CD14-positive monocyte (primary cell): ENCODE results near the gene PLVAP. TPM values are rescaled to one million over a fixed set of nuclear protein-coding genes. Genes with fewer than 3 reads are reported as not detected.

Experiments
- DNase-seq, 3 donors: peaks; one replicate each; pipeline ENCODE4 v3.0.0-alpha.2; 2011 to 2022
- H2AFZ ChIP-seq: 2 replicates; pipeline ENCODE4 v1.6.0; 2012; ENCODE audit warnings: mild to moderate bottlenecking, low read depth, low read length, inconsistent platforms; ENCODE audit not compliant: insufficient read depth, poor library complexity, severe bottlenecking
- H3K27ac ChIP-seq, 2 donors: 1 replicate in 1 of 2; 2 replicates in 1 of 2; pipeline ENCODE4 v1.5.1; 2012 to 2013; ENCODE audit warnings: low read length in 2 of 2, control low read depth in 1 of 2, inconsistent platforms in 1 of 2, low read depth in 1 of 2, mild to moderate bottlenecking in 1 of 2
- H3K27me3 ChIP-seq, 2 donors: one replicate each; pipeline versions ENCODE4 v1.6.0 to v1.6.1; 2011 to 2013; ENCODE audit warnings: low read length in 2 of 2; ENCODE audit not compliant: control insufficient read depth in 2 of 2, insufficient read depth in 2 of 2
- H3K36me3 ChIP-seq, 2 donors: replicated peaks in 1 of 2; 1 replicate in 1 of 2; 2 replicates in 1 of 2; pipeline versions ENCODE4 v1.5.1 to v1.6.1; 2012 to 2013; ENCODE audit warnings: low read length in 2 of 2, control low read depth in 1 of 2, inconsistent platforms in 1 of 2, mild to moderate bottlenecking in 1 of 2; ENCODE audit not compliant: insufficient read depth in 2 of 2, control insufficient read depth in 1 of 2
- H3K4me1 ChIP-seq, 2 donors: 1 replicate in 1 of 2; 2 replicates in 1 of 2; pipeline versions ENCODE4 v1.5.1 to v1.6.1; 2012 to 2013; ENCODE audit warnings: low read length in 2 of 2, control low read depth in 1 of 2, inconsistent platforms in 1 of 2, mild to moderate bottlenecking in 1 of 2, moderate library complexity in 1 of 2; ENCODE audit not compliant: insufficient read depth in 2 of 2, control insufficient read depth in 1 of 2
- H3K4me2 ChIP-seq: replicated peaks from 2 replicates; pipeline ENCODE3; 2012; ENCODE audit warnings: low read length, moderate library complexity, mild to moderate bottlenecking; ENCODE audit not compliant: poor library complexity, severe bottlenecking; ENCODE audit errors: extremely low read depth
- H3K4me3 ChIP-seq, 3 experiments: fragments of 200-600 bp in 1 of 3; sonication (generic) in 1 of 3; replicated peaks in 1 of 3; 1 replicate in 2 of 3; 2 replicates in 1 of 3; pipeline ENCODE4 v1.5.1; 2011 to 2013; ENCODE audit warnings: low read length in 3 of 3, mild to moderate bottlenecking in 3 of 3, control low read depth in 2 of 3, low read depth in 2 of 3, inconsistent platforms in 1 of 3, moderate library complexity in 1 of 3
- H3K79me2 ChIP-seq: 2 replicates; pipeline ENCODE4 v1.6.0; 2012; ENCODE audit warnings: mild to moderate bottlenecking, control low read depth, inconsistent platforms, low read length, moderate library complexity; ENCODE audit not compliant: insufficient read depth
- H3K9ac ChIP-seq: 2 replicates; pipeline ENCODE4 v1.6.0; 2017; ENCODE audit warnings: low read length, mild to moderate bottlenecking; ENCODE audit not compliant: insufficient read depth, poor library complexity, severe bottlenecking
- H3K9me3 ChIP-seq, 2 donors: replicated peaks in 1 of 2; 1 replicate in 1 of 2; 2 replicates in 1 of 2; pipeline versions ENCODE4 v1.5.1 to v1.6.1; 2012 to 2013; ENCODE audit warnings: low read length in 2 of 2, control low read depth in 1 of 2; ENCODE audit not compliant: control insufficient read depth in 1 of 2, insufficient read depth in 1 of 2
- H4K20me1 ChIP-seq: 2 replicates; pipeline ENCODE4 v1.6.0; 2012; ENCODE audit warnings: mild to moderate bottlenecking, low read length, control low read depth, moderate library complexity; ENCODE audit not compliant: insufficient read depth
- H3K27ac Mint-ChIP-seq, 7 donors: one replicate each; pipeline ENCODE4 v1.8.0; 2020; ENCODE audit warnings: mild to moderate bottlenecking in 7 of 7, mixed read lengths in 7 of 7, moderate library complexity in 6 of 7, inconsistent platforms in 2 of 7
- H3K27me3 Mint-ChIP-seq, 3 donors: one replicate each; pipeline ENCODE4 v1.8.0; 2021 to 2022; ENCODE audit warnings: low read depth in 3 of 3, mild to moderate bottlenecking in 3 of 3, mixed read lengths in 3 of 3, moderate library complexity in 3 of 3, inconsistent platforms in 1 of 3
- H3K36me3 Mint-ChIP-seq, 2 donors: one replicate each; pipeline ENCODE4 v1.8.0; 2020; ENCODE audit warnings: mixed read lengths in 2 of 2, inconsistent platforms in 1 of 2, mild to moderate bottlenecking in 1 of 2
- H3K4me1 Mint-ChIP-seq: one replicate; pipeline ENCODE4 v1.8.0; 2020; ENCODE audit warnings: mild to moderate bottlenecking, mixed read lengths
- H3K4me3 Mint-ChIP-seq, 2 donors: one replicate each; pipeline ENCODE4 v1.8.0; 2020; ENCODE audit warnings: mild to moderate bottlenecking in 2 of 2, mixed read lengths in 2 of 2, moderate library complexity in 1 of 2
- H3K9me3 Mint-ChIP-seq, 7 donors: one replicate each; pipeline ENCODE4 v1.8.0; 2020 to 2022; ENCODE audit warnings: mixed read lengths in 7 of 7, mild to moderate bottlenecking in 6 of 7, moderate library complexity in 6 of 7, inconsistent platforms in 2 of 7
- CTCF ChIP-seq: fragments of 200-600 bp; IDR thresholded peaks from one replicate; pipeline ENCODE4 v1.8.0; 2022; ENCODE audit warnings: antibody characterized with exemption, mild to moderate bottlenecking
- WGBS: methylation state at CpG from one replicate; pipeline ENCODE4 v1.1.5; 2013; ENCODE audit warnings: missing lambda C conversion rate; ENCODE audit not compliant: insufficient coverage; 5-methylcytosine and 5-hydroxymethylcytosine counted together
- intact Hi-C, 2 donors: fragments of 100-400 bp; cut with micrococcal nuclease; formaldehyde crosslinking; loops; one replicate each; pipeline versions ENCODE4 v1.15.0 to v1.15.1; 2023
- polyA plus RNA-seq, 3 donors: library from polyadenylated mRNA; depleted of rRNA in 1 of 3; unstranded in 2 of 3; stranded (reverse) in 1 of 3; fragments of 300-500 nt in 2 of 3; fragments of >200 nt in 1 of 3; fragmentation: Illumina TruSeq in 2 of 3; gene quantifications; 1 replicate in 2 of 3; 2 replicates in 1 of 3; pipeline ENCODE4 v1.2.3, GENCODE V29; 2012 to 2021

The PLVAP gene
- polyA plus RNA-seq, 3 donors = 0.08 to 0.81 TPM; not detected in 1

- Histone ChIP-seq H3K79me2 (no peaks in the 10 kb centered on the region), H2AFZ (peak overlapping the region; percentile 54), H3K36me3 (no peaks in the 10 kb centered on the region), H3K27ac (no peak overlapping the region), H3K4me2 (peak overlapping the region; percentile 81), H4K20me1 (no peaks in the 10 kb centered on the region), H3K27me3 (peaks cover 6 to 15% of the 10 kb centered on the region in 2 donors), H3K9ac (no peak overlapping the region), H3K9me3 (peaks cover 4 to 13% of the 10 kb centered on the region in 2 donors), H3K4me1 (peaks cover 31 to 38% of the 10 kb centered on the region in 2 donors), H3K4me3 (peak overlapping the region in 2 of 3 experiments; percentile 19 to 73)
- peak; percentile 63 for TF ChIP-seq CTCF
- Mint-ChIP-seq H3K4me1 (peaks cover 30% of the 10 kb centered on the region), H3K27me3 (peaks cover 17 to 27% (median 22%) of the 10 kb centered on the region in 3 donors), H3K27ac (peak overlapping the region in 2 of 7 donors; percentile 46 to 55), H3K36me3 (peaks cover 0 to 2% of the 10 kb centered on the region in 2 donors), H3K9me3 (peaks cover 4 to 18% (median 11%) of the 10 kb centered on the region in 7 donors), H3K4me3 (peak overlapping the region; percentile 72 to 87)
- WGBS = under 1% methylated on average over 50 of the region's 50 CpGs
- peak; percentile 72 to 84 (median 77) for DNase-seq
- intact Hi-C loops = no loop called here
Measured at GRCh38 chr19:17390665-17391370, 13.7 kb upstream of the PLVAP start.

GRCh38 chr19:17389957-17390664, 13.0 kb upstream of the PLVAP start:
- Histone ChIP-seq H3K36me3 (no peaks in the 10 kb centered on the region), H3K4me2 (peak overlapping the region; percentile 81), H3K4me1 (peaks cover 30 to 34% of the 10 kb centered on the region in 2 donors), H2AFZ (peak overlapping the region; percentile 18), H3K79me2 (no peaks in the 10 kb centered on the region), H3K9ac (no peak overlapping the region), H3K9me3 (peaks cover 4 to 13% of the 10 kb centered on the region in 2 donors), H3K4me3 (peak overlapping the region in 1 of 3 experiments; percentile 73), H4K20me1 (no peaks in the 10 kb centered on the region), H3K27ac (no peak overlapping the region), H3K27me3 (peaks cover 6 to 15% of the 10 kb centered on the region in 2 donors)
- Mint-ChIP-seq H3K36me3 (peaks cover 0 to 2% of the 10 kb centered on the region in 2 donors), H3K4me3 (peak overlapping the region in 1 of 2 donors; percentile 55), H3K27ac (no peak overlapping the region), H3K27me3 (peaks cover 17 to 27% (median 22%) of the 10 kb centered on the region in 3 donors), H3K4me1 (peaks cover 27% of the 10 kb centered on the region), H3K9me3 (peaks cover 4 to 18% (median 11%) of the 10 kb centered on the region in 7 donors)
- 0% methylated on average over 31 of the region's 37 CpGs for WGBS
- intact Hi-C loops = loop anchor here (5.0 to 10.0 kb wide), 3 partner anchors 43 to 98 kb away; no protein-coding TSS in a partner anchor
- no peak for DNase-seq
- no peak for TF ChIP-seq CTCF
